HG03045 (cell line): Measurements from ENCODE around the gene HIRA.
"Not testable (repeated sequence)": the region's sequence is repeated elsewhere in the genome, so short reads cannot be mapped to it uniquely, and the experiment has no call there.

Experiments used
- ATAC-seq: cut with Tn5 transposase; IDR thresholded peaks from one replicate; pipeline ENCODE4 v1.9.1; 2021; ENCODE audit warnings: mild to moderate bottlenecking, moderate library complexity; ENCODE audit not compliant: unreplicated experiment

The HIRA gene

DNA sequence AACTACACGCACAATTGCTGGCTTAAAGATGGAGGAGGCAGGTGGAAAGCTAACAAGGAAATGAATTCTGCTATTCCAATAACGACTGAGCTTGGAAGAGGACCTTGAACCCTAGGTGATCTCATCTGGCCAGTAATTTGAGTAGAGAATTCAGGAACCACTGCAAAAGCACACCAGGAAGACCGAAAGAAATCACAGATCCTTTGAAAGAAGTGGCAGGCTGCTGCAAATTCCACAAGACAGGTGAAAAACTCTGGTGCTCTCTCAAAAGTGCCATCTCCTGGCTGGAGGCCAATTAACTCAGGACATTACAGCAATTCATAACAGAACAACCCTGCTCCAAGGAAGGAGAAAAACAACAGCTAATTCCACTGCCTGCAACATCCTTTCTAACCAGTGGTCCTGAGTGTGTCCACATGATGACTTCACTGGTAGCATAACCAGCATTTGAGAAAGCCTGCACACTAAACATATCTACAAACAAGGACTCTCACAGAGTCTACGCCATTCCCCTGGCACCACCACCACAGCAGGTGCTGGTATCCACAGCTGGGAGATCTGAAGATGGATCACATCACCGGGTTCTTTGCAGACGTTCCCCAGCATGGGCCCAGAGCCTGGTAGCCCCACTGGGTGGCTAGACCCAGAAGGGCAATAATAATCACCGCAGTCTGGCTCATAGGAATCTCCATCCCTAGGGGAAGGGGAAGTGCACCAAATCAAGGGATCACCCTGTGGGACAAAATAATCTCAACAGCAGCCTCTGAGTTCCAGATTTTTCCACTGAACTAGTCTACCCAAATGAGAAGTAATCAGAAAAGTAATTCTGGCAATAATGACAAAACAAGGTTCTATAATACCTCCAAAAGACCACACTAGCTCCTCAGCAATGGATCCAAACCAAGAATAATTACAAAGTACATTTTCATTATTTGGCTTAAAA is 95.1 kb downstream of the HIRA start:
- no peak for ATAC-seq

DNA sequence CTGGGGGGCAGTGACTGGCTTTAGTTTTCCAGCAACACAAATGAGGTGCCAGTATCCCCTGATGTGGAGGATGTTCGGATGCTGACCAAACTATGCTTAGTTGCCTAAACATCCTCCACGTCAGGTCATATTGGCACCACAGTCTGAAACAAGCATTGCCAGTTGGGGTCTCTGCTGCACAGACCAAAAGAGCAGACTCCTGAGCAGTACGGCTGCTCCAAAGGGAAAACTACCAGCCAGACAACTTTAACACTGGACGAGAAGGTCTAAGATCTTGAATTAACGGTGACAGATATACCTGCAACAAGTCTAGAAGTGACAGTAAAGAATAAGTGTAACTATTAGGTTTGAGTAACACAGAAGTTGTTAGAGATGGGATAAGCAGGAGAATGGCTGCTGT is 99.6 kb downstream of the HIRA start:
- no peak for ATAC-seq

DNA sequence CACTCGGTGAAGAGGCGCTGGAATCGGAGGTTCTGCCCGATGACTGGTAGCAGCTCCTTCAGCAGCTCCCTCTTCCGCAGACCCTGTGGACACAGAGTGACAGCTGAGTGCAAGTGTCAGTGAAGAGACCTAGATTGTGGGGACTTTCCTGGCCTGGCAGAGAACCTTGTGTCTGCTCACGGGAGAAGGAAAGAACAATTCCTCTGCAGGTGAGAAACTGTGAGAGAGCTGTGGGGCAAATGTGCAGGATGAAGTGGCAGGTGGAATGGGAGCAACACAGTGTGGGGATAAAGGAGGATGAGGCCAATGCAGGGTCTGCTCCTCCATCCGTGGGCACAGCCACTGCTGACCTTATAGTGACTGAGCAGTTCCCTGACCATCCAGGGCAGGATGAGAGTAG is 100.1 kb downstream of the HIRA start:
- ATAC-seq = no peak

GRCh38 chr22:19330865-19331418 is 100.6 kb downstream of the HIRA start:
- no peak for ATAC-seq

DNA sequence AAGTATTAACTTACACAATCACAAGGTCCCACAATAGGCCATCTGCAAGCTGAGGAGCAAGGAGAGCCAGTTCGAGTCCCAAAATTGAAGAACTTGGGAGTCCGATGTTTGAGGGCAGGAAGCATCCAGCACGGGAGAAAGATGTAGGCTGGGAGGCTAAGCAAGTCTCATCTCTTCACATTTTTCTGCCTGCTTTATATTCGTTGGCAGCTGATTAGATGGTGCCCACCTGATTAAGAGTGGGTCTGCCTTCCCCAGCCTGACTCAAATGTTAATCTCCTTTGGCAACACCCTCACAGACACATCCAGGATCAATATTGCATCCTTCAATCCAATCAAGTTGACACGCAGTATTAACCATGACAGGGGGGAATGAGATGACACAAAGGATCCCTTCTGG is 101.3 kb downstream of the HIRA start:
- not testable (repeated sequence) for ATAC-seq

- no peak for ATAC-seq
Observed at GRCh38 chr22:19329454-19329853, 102.1 kb downstream of the HIRA start.

GRCh38 chr22:19325296-19325948 is 106.1 kb downstream of the HIRA start:
- no peak for ATAC-seq

GRCh38 chr22:19323420-19323819 is 108.1 kb downstream of the HIRA start:
- ATAC-seq = not testable (repeated sequence)

- no peak for ATAC-seq
Observed at GRCh38 chr22:19321757-19322156, 109.8 kb downstream of the HIRA start.

DNA sequence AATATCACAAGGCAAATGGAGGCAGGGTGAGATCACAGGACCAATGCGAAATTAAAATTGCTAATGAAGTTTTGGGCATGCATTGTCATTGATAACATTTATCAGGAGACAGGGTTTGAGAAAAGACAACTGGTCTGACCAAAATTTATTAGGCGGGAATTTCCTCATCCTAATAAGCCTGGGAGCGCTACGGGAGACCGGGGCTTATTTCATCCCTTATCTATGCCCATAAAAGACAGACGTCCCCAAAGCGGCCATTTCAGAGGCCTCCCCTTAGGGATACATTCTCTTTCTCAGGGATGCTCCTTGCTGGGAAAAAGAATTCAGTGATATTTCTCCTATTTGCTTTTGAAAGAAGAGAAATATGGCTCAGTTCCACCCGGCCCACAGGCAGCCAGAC is 111.4 kb downstream of the HIRA start:
- ATAC-seq = not testable (repeated sequence)

DNA sequence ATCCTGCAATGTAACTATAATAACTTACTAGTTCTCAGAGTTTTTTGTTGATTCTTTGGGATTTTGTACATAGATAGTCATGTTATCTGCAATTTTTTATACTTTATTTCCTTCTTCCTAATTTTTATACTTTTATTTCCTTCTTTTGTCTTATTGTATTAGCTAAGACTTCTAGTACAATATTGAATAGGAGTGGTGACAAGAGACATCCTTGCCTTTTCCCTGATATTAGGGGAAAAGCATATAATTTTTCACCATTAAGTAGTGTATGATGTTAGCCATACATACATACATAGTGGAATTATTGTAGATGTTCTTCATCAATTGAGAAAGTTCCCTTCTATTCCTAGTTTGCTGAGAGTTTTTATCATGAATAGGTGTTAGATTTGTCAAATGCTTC is 112.3 kb downstream of the HIRA start:
- no peak for ATAC-seq

- no peak for ATAC-seq
Observed at GRCh38 chr22:19317865-19318264, 113.7 kb downstream of the HIRA start.

- no peak for ATAC-seq
Observed at GRCh38 chr22:19307872-19308271, 123.7 kb downstream of the HIRA start.

GRCh38 chr22:19306535-19306934 is 125.0 kb downstream of the HIRA start:
- ATAC-seq = not testable (repeated sequence)

GRCh38 chr22:19304547-19304946 is 127.0 kb downstream of the HIRA start:
- no peak for ATAC-seq

DNA sequence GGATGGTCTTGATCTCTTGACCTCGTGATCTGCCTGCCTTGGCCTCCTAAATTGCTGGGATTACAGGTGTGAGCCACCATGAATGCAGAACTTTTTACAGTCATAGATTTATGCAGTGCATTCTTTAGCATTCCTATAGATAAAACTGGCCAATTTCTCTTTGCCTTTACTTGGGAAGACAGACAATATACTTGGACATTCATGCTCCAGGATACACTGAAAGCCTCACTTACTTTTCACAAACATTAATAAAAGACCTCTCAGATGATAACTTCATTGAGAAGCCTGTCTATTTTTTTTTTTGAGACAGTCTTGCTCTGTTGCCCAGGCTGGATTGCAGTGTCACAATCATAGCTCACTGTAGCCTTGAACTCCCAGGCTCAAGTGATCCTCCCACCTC is 127.7 kb downstream of the HIRA start:
- no peak for ATAC-seq

- no peak for ATAC-seq
Observed at GRCh38 chr22:19295733-19296132, 135.8 kb downstream of the HIRA start.

GRCh38 chr22:19292458-19293230 is 138.9 kb downstream of the HIRA start:
- no peak for ATAC-seq

DNA sequence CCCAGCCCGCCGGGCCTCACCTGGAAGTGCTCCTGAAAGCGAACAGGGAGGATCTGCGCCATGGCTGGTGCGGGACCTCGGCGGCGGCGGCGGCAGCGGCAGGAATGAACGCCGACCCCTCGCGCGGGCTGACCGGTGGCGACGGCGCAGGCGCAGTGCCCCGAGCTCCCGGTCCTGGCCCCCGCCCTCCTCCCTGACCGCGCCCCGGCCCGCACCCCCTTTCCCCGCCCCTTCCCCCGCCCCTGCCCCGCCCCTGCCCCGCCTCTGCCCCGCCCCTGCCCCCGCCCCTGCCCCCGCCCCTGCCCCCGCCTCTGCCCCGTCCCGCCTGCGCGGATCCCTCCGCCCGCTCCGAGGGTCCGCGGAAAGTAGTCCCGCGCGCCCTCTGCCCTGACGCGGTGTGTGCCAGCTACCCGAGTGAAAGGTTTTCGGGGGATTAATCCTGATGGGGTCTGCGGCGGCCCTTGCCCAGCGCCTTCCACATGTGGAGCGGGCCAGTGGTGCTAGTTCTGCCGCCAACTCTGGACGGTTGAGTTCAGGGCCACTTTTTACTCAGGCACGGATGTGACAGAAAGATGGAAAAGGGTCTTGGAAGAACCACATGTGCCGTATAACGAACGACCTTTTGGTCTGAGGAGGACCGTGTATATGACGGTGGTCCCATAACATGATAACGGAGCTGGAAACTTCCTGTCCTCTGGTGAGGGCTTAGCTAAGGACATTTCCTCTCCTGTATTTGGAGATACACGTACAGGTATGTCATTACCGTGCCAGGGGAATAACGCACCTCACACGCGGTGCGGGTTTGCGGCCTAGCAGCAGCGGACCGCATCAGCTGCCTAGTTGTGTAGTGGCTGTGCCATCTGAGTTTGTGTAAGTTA is 139.7 kb downstream of the HIRA start, which contains the start of gene CLTCL1:
CLTCL1 (minus strand) TSS at position 140 of the 878 bp plus-strand sequence; CDS start at position 62, 78 bp downstream.
- ATAC-seq = peak; percentile 54

- peak; percentile 28 for ATAC-seq
Observed at GRCh38 chr22:19291218-19291579, 140.3 kb downstream of the HIRA start.
